AG10803 (cell line): Measurements from ENCODE around the gene ARL6IP6.

Experiments
- DNase-seq: peaks from one replicate; pipeline ENCODE4 v3.0.0; 2010; ENCODE audit warnings: low read depth
- H3K4me3 ChIP-seq: 2 replicates; pipeline ENCODE4 v1.5.1; 2011; ENCODE audit warnings: mild to moderate bottlenecking, low read length, control low read depth
- TF ChIP-seq, protein P1 (sequence below): conservative IDR thresholded peaks from 2 replicates; pipeline ENCODE4 v1.5.1; 2011; ENCODE audit warnings: mild to moderate bottlenecking, low read length, control low read depth, inconsistent platforms

Gene ARL6IP6

DNA sequence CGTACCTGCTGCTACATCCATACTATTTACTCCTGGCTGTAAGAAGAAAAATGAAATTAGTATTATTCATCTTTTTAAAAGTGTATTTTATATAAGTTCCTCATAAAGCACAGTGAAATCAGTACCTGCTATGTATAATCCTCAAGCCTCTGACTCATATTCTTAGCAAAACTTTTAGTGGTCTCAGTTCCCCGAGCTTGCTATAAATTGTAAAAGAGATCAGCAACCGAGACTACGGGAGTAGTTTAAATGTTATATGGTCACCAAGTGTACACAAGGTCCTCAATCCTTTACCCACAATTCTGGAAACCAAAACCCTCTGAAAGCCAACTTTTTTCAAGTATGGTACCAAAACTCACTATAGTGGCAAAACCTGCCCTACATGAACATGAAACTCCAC is 25.4 kb upstream of the ARL6IP6 start:
- DNase-seq, result no peak
- H3K4me3 ChIP-seq, result no peak overlapping the region
- TF ChIP-seq, protein P1, sequence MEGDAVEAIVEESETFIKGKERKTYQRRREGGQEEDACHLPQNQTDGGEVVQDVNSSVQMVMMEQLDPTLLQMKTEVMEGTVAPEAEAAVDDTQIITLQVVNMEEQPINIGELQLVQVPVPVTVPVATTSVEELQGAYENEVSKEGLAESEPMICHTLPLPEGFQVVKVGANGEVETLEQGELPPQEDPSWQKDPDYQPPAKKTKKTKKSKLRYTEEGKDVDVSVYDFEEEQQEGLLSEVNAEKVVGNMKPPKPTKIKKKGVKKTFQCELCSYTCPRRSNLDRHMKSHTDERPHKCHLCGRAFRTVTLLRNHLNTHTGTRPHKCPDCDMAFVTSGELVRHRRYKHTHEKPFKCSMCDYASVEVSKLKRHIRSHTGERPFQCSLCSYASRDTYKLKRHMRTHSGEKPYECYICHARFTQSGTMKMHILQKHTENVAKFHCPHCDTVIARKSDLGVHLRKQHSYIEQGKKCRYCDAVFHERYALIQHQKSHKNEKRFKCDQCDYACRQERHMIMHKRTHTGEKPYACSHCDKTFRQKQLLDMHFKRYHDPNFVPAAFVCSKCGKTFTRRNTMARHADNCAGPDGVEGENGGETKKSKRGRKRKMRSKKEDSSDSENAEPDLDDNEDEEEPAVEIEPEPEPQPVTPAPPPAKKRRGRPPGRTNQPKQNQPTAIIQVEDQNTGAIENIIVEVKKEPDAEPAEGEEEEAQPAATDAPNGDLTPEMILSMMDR, result no peak

DNA sequence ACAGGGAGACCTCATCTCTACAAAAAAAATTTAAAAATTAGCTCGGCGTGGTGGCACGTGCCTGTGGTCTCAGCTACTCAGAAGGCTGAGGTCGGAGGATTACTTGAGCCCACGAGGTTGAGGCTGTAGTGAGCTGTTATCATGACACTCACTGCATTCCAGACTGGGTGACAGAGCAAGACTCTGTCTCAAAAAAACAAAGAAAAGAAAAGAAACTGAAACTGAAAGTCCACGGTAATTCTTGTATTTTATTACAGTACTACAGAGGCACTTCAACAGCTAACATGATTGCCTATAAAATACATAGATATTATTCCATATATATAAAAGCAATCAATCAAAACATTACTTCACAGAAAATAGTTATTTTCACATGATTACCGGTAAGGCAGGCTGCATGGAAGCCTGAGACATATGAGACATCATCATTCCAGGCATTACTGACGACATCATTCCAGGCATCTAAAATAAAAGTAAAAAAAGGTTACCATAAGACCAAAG is 24.2 kb upstream of the ARL6IP6 start:
- peak; percentile 64 for DNase-seq
- TF ChIP-seq, protein P1, result no peak
- H3K4me3 ChIP-seq, result peak overlapping the region; percentile 37

DNA sequence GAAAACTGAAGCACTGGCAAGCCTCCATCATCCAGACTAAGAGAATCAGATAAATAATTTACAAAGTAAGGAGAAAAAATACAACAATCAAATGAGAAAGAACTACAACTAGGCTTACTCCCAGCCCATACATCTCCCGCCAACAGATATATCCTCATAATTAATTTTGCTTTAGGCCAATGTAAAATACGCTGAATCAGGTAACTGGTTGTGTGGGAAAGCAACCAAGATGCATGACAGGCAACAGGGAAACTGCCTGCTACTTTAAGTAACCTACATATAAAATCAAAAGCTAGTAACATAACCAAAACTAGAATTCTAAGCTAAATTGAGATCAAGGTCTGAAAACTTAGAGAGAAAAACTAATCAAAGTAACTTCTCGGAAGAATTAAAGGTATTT is 22.7 kb upstream of the ARL6IP6 start:
- DNase-seq, result no peak
- H3K4me3 ChIP-seq, result no peak overlapping the region
- TF ChIP-seq, protein P1, result no peak

DNA sequence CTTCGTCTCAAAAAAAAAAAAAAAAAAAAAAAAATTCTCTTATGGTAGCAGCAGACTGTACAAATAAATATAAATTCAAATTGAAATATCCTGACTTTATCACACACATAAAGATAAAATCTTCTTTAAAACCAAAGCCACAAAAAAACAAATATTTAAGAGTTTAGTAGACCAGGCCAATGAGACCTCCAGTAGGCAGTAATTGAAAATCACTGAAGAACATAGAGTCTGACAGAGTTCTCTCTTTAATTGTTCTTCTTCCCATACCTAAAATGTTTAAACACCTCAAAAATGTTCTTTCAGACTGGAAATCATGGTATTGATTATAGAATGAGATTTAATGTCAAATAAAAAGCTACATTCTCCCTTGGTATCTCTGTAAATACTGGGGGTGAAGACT is 21.9 kb upstream of the ARL6IP6 start:
- DNase-seq, result peak; percentile 67
- no peak overlapping the region for H3K4me3 ChIP-seq
- TF ChIP-seq, protein P1, result no peak

DNA sequence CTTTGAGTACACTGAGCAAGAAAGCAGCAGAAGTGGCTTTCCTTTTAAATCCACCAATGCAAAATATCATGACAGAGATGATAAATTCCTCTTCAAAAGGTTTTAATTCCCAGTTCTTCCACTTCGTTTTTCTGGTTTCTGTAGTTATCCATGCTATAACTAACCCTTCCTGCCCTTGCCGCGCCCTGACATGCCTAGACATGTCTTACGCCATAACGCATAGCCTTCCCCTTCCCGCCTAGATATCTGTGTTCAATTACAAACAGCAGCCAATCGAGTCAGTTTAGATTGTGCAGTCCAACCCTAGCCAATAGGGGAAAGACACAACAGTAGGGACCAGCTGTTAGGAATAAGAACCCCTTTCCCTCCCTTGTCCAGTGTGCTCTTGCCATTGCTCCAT is 17.2 kb upstream of the ARL6IP6 start:
- no peak for DNase-seq
- H3K4me3 ChIP-seq, result no peak overlapping the region
- TF ChIP-seq, protein P1, result no peak

DNA sequence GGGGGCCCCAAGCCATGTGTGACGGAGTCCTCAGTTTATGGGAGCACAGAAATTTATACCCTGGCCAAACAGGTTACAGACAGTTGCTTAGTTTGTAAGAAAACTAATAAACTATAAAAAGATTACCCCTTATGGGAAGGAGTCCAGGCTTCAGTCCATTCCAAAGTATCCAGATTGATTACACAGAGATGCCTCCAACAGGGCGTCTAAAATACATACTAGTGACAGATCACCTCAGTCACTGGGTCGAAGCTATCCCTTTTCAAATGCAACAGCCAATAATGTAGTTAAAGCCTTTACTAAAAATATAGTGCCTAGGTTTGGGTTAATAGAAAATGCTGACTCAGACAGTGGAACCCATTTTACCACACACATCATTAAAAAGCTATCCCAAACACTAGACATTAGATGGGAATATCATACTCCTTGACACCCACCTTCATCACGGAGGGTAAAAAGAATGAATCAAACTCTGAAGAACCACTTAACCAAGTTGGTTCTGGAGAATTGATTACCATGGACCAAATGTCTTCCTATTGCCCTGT is 11.9 kb upstream of the ARL6IP6 start:
- TF ChIP-seq, protein P1, result no peak
- no peak overlapping the region for H3K4me3 ChIP-seq
- DNase-seq, result no peak

DNA sequence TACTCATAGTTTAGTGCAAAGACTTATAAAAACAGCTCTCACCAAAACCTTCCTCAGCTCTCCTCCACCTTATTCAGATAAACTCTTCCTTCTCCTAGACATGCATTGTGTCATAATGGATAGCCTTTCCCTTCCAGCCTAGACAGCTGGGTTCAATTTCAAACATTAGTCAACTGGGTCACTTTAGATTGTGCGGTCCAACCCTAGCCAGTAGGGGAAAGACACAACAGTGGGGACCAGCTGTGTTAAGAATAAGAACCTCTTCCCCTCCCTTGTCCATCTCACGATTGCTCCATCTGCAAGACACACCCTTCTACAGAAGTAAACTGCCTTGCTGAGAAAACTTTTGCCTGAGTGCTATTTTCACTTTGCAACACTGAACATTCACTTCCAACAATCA is 9.7 kb upstream of the ARL6IP6 start:
- TF ChIP-seq, protein P1, result no peak
- DNase-seq, result no peak
- H3K4me3 ChIP-seq, result no peak overlapping the region
